ENCODE data around the gene VSTM2L. TPM values are rescaled to one million over a fixed set of nuclear protein-coding genes. Genes with fewer than 3 reads are reported as not detected.

The VSTM2L gene
- total RNA-seq, 3 donors from 2014 or later (not counting 1 experiment from before 2014, with no cell fraction given) = 0.18 TPM; not detected in 2

- H3K36me3 Mint-ChIP-seq = no peaks in the 10 kb centered on the region
- no peaks in the 10 kb centered on the region for H3K9me3 Mint-ChIP-seq
- Histone ChIP-seq H3K27ac (ENCODE audit: low read length) (no peak overlapping the region), H3K27me3 (ENCODE audit: control insufficient read depth, insufficient read depth, low read length) (no peaks in the 10 kb centered on the region), H3K4me3 (ENCODE audit: low read length) (no peak overlapping the region), H3K9me3 (ENCODE audit: control insufficient read depth, insufficient read depth, low read length) (no peaks in the 10 kb centered on the region), H3K36me3 (ENCODE audit: control insufficient read depth, insufficient read depth, low read length) (no peaks in the 10 kb centered on the region), H3K4me1 (ENCODE audit: control insufficient read depth, insufficient read depth, low read length) (no peaks in the 10 kb centered on the region)
- intact Hi-C loops (cut with micrococcal nuclease) = no loop called here
- ATAC-seq = no peak
- WGBS (ENCODE audit: insufficient coverage) = 77% methylated on average over 31 of the region's 32 CpGs
- TF ChIP-seq, protein P1, sequence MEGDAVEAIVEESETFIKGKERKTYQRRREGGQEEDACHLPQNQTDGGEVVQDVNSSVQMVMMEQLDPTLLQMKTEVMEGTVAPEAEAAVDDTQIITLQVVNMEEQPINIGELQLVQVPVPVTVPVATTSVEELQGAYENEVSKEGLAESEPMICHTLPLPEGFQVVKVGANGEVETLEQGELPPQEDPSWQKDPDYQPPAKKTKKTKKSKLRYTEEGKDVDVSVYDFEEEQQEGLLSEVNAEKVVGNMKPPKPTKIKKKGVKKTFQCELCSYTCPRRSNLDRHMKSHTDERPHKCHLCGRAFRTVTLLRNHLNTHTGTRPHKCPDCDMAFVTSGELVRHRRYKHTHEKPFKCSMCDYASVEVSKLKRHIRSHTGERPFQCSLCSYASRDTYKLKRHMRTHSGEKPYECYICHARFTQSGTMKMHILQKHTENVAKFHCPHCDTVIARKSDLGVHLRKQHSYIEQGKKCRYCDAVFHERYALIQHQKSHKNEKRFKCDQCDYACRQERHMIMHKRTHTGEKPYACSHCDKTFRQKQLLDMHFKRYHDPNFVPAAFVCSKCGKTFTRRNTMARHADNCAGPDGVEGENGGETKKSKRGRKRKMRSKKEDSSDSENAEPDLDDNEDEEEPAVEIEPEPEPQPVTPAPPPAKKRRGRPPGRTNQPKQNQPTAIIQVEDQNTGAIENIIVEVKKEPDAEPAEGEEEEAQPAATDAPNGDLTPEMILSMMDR (IDR thresholded peaks at IDR 0.05) = no peak
- no peak overlapping the region for H3K27ac Mint-ChIP-seq
- no peak overlapping the region for H3K4me3 Mint-ChIP-seq
- DNase-seq = no peak
- H3K4me1 Mint-ChIP-seq = no peaks in the 10 kb centered on the region
- no peaks in the 10 kb centered on the region for H3K27me3 Mint-ChIP-seq (ENCODE audit: low read depth in 2 of 2)
Observed at GRCh38 chr20:37885593-37886503, 17.1 kb upstream of the VSTM2L start.

DNA sequence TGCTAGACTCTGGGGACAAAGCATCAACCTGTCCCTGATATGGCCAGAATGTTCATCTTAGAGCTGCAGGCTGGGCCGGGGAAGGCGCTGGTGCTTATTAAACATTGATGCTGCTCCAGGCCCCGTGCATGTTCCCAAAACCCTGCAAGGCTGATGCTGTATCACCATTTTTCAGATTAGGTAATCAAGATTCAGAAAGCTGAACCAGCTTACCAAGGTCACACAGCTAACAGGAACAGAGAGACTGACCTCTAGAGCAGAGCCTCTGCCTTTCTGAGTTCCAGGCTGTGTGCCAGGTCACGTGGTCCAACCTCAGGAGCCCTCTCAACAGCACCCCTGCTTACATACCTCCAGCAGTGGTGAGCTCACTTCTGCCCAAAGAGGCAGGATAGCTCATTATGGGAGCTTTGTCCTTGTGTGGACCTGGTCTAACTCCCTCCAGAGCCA lies 16.1 kb upstream of the VSTM2L start:
- H3K36me3 Mint-ChIP-seq = no peaks in the 10 kb centered on the region
- no peak overlapping the region for H3K27ac Mint-ChIP-seq
- no peaks in the 10 kb centered on the region for H3K27me3 ChIP-seq (ENCODE audit: control insufficient read depth, insufficient read depth, low read length)

GRCh38 chr20:37888641-37889040 lies 14.3 kb upstream of the VSTM2L start:
- Mint-ChIP-seq H3K36me3 (no peaks in the 10 kb centered on the region), H3K4me1 (no peaks in the 10 kb centered on the region), H3K27ac (no peak overlapping the region), H3K27me3 (ENCODE audit: low read depth in 2 of 2) (no peaks in the 10 kb centered on the region), H3K9me3 (no peaks in the 10 kb centered on the region), H3K4me3 (no peak overlapping the region)
- no peak overlapping the region for H3K4me3 ChIP-seq (ENCODE audit: low read length)
- no peaks in the 10 kb centered on the region for H3K9me3 ChIP-seq (ENCODE audit: control insufficient read depth, insufficient read depth, low read length)
- no peaks in the 10 kb centered on the region for H3K27me3 ChIP-seq (ENCODE audit: control insufficient read depth, insufficient read depth, low read length)
- H3K4me1 ChIP-seq (ENCODE audit: control insufficient read depth, insufficient read depth, low read length) = no peaks in the 10 kb centered on the region
- ATAC-seq = no peak
- intact Hi-C loops (cut with micrococcal nuclease) = no loop called here
- no peak overlapping the region for H3K27ac ChIP-seq (ENCODE audit: low read length)
- no peak for DNase-seq
- no peaks in the 10 kb centered on the region for H3K36me3 ChIP-seq (ENCODE audit: control insufficient read depth, insufficient read depth, low read length)
- TF ChIP-seq, protein P1 (IDR thresholded peaks at IDR 0.05) = no peak
- WGBS (ENCODE audit: insufficient coverage) = 85% methylated on average over 8 of the region's 10 CpGs

More for the DNA sequence above, 16.1 kb upstream of the VSTM2L start:
- no peak overlapping the region for H3K4me3 ChIP-seq (ENCODE audit: low read length)
- TF ChIP-seq, protein P1 (IDR thresholded peaks at IDR 0.05) = no peak
- H3K9me3 ChIP-seq (ENCODE audit: control insufficient read depth, insufficient read depth, low read length) = no peaks in the 10 kb centered on the region
- no peaks in the 10 kb centered on the region for H3K9me3 Mint-ChIP-seq
- no peaks in the 10 kb centered on the region for H3K4me1 Mint-ChIP-seq
- intact Hi-C loops (cut with micrococcal nuclease) = no loop called here
- no peak overlapping the region for H3K4me3 Mint-ChIP-seq
- WGBS (ENCODE audit: insufficient coverage) = 86% methylated on average over 4 of the region's 4 CpGs
- H3K27ac ChIP-seq (ENCODE audit: low read length) = no peak overlapping the region
- DNase-seq = no peak
- H3K36me3 ChIP-seq (ENCODE audit: control insufficient read depth, insufficient read depth, low read length) = no peaks in the 10 kb centered on the region
- no peaks in the 10 kb centered on the region for H3K4me1 ChIP-seq (ENCODE audit: control insufficient read depth, insufficient read depth, low read length)
- H3K27me3 Mint-ChIP-seq (ENCODE audit: low read depth in 2 of 2) = no peaks in the 10 kb centered on the region
- ATAC-seq = no peak
